Lung (tissue), 12 donors: ENCODE measurements around the gene MYO7A. TPM values are rescaled to one million over a fixed set of nuclear protein-coding genes. Genes with fewer than 3 reads are reported as not detected.

Source experiments
- ATAC-seq: fragments of 200-7000 bp; cut with Tn5 transposase; one replicate; pipeline ENCODE4 v1.9.1; 2020; ENCODE audit warnings: moderate number of reproducible peaks; ENCODE audit not compliant: insufficient read depth, low FRiP score
- DNase-seq, 3 donors: peaks; one replicate each; pipeline ENCODE4 v3.0.0-alpha.2; 2013 to 2017
- H3K27ac ChIP-seq, 2 donors: one replicate each; pipeline ENCODE4 v1.5.1; 2013; ENCODE audit warnings: mild to moderate bottlenecking in 2 of 2, moderate library complexity in 2 of 2, control low read depth in 1 of 2, inconsistent platforms in 1 of 2, low read depth in 1 of 2, low read length in 1 of 2
- H3K27me3 ChIP-seq, 3 donors: one replicate each; pipeline ENCODE4 v1.5.1; 2013; ENCODE audit warnings: low read length in 2 of 3; ENCODE audit not compliant: control insufficient read depth in 3 of 3, insufficient read depth in 3 of 3
- H3K36me3 ChIP-seq, 4 donors: one replicate each; pipeline ENCODE4 v1.5.1; 2013; ENCODE audit warnings: low read length in 4 of 4, mild to moderate bottlenecking in 1 of 4, moderate library complexity in 1 of 4; ENCODE audit not compliant: control insufficient read depth in 4 of 4, insufficient read depth in 4 of 4
- H3K4me1 ChIP-seq, 5 donors: one replicate each; pipeline ENCODE4 v1.5.1; 2013; ENCODE audit warnings: low read length in 5 of 5, mild to moderate bottlenecking in 2 of 5, moderate library complexity in 1 of 5; ENCODE audit not compliant: control insufficient read depth in 5 of 5, insufficient read depth in 5 of 5
- H3K4me3 ChIP-seq: one replicate; pipeline ENCODE4 v1.5.1; 2013; ENCODE audit warnings: mild to moderate bottlenecking, control low read depth, moderate library complexity
- H3K9ac ChIP-seq, 2 donors: one replicate each; pipeline ENCODE4 v1.5.1; 2013; ENCODE audit warnings: low read length in 2 of 2, control low read depth in 1 of 2; ENCODE audit not compliant: insufficient read depth in 1 of 2
- H3K9me3 ChIP-seq, 4 donors: one replicate each; pipeline ENCODE4 v1.5.1; 2013; ENCODE audit warnings: low read length in 3 of 4, mild to moderate bottlenecking in 1 of 4, moderate library complexity in 1 of 4; ENCODE audit not compliant: control insufficient read depth in 4 of 4, insufficient read depth in 3 of 4
- WGBS, 2 donors: extraction: QIAGEN DNeasy Blood & Tissue Kit; methylation state at CpG; one replicate each; pipeline ENCODE4 v1.1.7; 2013; 5-methylcytosine and 5-hydroxymethylcytosine counted together
- polyA plus RNA-seq, 2 donors: library from polyadenylated mRNA; stranded (reverse); fragments of 200-250 nt; gene quantifications; one replicate each; pipeline ENCODE4 v1.2.1, GENCODE V29; 2013
- total RNA-seq, 2 donors: library from RNA; depleted of rRNA in 1 of 2; stranded (reverse); fragments of >200 nt in 1 of 2; gene quantifications; one replicate each; pipeline ENCODE4 v1.2.1, GENCODE V29; 2014 to 2021
- TF ChIP-seq, protein P1 (sequence below): IDR thresholded peaks from 2 replicates; pipeline ENCODE4 v1.5.1; 2012; ENCODE audit warnings: mild to moderate bottlenecking; ENCODE audit errors: control extremely low read depth, extremely low read depth
- donor health status: control.
- donor health status: control.
- donor health status: Bipolar disorder and iron deficiency.
- donor health status: healthy.
- donor health status: DM: yes; HTN: yes; CAD: no.

The MYO7A gene
- total and polyA plus RNA-seq, 4 donors: 1.8 to 10.2 (median 6.3) TPM

GRCh38 chr11:77083566-77084245, 44.3 kb upstream of the MYO7A start:
- no peak overlapping the region for H3K9ac ChIP-seq
- TF ChIP-seq, protein P1, sequence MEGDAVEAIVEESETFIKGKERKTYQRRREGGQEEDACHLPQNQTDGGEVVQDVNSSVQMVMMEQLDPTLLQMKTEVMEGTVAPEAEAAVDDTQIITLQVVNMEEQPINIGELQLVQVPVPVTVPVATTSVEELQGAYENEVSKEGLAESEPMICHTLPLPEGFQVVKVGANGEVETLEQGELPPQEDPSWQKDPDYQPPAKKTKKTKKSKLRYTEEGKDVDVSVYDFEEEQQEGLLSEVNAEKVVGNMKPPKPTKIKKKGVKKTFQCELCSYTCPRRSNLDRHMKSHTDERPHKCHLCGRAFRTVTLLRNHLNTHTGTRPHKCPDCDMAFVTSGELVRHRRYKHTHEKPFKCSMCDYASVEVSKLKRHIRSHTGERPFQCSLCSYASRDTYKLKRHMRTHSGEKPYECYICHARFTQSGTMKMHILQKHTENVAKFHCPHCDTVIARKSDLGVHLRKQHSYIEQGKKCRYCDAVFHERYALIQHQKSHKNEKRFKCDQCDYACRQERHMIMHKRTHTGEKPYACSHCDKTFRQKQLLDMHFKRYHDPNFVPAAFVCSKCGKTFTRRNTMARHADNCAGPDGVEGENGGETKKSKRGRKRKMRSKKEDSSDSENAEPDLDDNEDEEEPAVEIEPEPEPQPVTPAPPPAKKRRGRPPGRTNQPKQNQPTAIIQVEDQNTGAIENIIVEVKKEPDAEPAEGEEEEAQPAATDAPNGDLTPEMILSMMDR: no peak
- H3K36me3 ChIP-seq: peaks cover 0 to 5% (median 0%) of the 10 kb centered on the region in 4 donors
- H3K27me3 ChIP-seq: no peaks in the 10 kb centered on the region
- peaks cover 0 to 12% (median 10%) of the 10 kb centered on the region in 5 donors for H3K4me1 ChIP-seq
- DNase-seq (peak in 1 of 3 donors; percentile 8), ATAC-seq (no peak)
- 93 to 94% methylated on average over 12 of the region's 12 CpGs for WGBS, 2 donors
- H3K4me3 ChIP-seq: no peak overlapping the region
- no peak overlapping the region for H3K27ac ChIP-seq
- H3K9me3 ChIP-seq: no peaks in the 10 kb centered on the region

GRCh38 chr11:77084581-77085191, 43.4 kb upstream of the MYO7A start:
- DNase-seq (no peak), ATAC-seq (no peak)
- Histone ChIP-seq H3K27me3 (no peaks in the 10 kb centered on the region), H3K4me3 (no peak overlapping the region), H3K9ac (no peak overlapping the region), H3K27ac (no peak overlapping the region), H3K36me3 (peaks cover 0 to 5% (median 0%) of the 10 kb centered on the region in 4 donors), H3K9me3 (no peaks in the 10 kb centered on the region), H3K4me1 (peaks cover 0 to 16% (median 10%) of the 10 kb centered on the region in 5 donors)
- TF ChIP-seq, protein P1: no peak
- 95 to 96% methylated on average over 25 of the region's 25 CpGs for WGBS, 2 donors

GRCh38 chr11:77085652-77086051, 42.4 kb upstream of the MYO7A start:
- WGBS, 2 donors: 93% methylated on average over 6 of the region's 6 CpGs
- Histone ChIP-seq H3K9ac (no peak overlapping the region), H3K27me3 (no peaks in the 10 kb centered on the region), H3K27ac (no peak overlapping the region), H3K36me3 (peaks cover 0 to 5% (median 0%) of the 10 kb centered on the region in 4 donors), H3K4me3 (no peak overlapping the region), H3K4me1 (peaks cover 0 to 16% (median 10%) of the 10 kb centered on the region in 5 donors), H3K9me3 (no peaks in the 10 kb centered on the region)
- ATAC-seq (no peak), DNase-seq (no peak)
- TF ChIP-seq, protein P1: no peak
